Testis (tissue), 2 donors: ENCODE data around the gene PEX10.

Experiments used
- CTCF ChIP-seq, 3 experiments: fragments of 450-650 bp in 2 of 3; fragments of 200-600 bp in 1 of 3; sonication (generic) in 1 of 3; IDR thresholded peaks; one replicate each; pipeline ENCODE4 v1.5.1; 2016 to 2019; ENCODE audit warnings: antibody characterized with exemption in 3 of 3, mild to moderate bottlenecking in 2 of 3, moderate library complexity in 1 of 3
- POLR2A ChIP-seq: fragments of 450-650 bp; IDR thresholded peaks from one replicate; pipeline ENCODE4 v1.6.1; 2017; ENCODE audit warnings: antibody characterized with exemption, mild to moderate bottlenecking, moderate library complexity

- TF ChIP-seq CTCF (IDR thresholded peaks at IDR 0.05), result no peak
- no peak for TF ChIP-seq POLR2A
Measured at GRCh38 chr1:2397007-2397679, 15.2 kb downstream of the PEX10 start.
